ENCODE data around the gene SCAI.

Gene SCAI

DNA sequence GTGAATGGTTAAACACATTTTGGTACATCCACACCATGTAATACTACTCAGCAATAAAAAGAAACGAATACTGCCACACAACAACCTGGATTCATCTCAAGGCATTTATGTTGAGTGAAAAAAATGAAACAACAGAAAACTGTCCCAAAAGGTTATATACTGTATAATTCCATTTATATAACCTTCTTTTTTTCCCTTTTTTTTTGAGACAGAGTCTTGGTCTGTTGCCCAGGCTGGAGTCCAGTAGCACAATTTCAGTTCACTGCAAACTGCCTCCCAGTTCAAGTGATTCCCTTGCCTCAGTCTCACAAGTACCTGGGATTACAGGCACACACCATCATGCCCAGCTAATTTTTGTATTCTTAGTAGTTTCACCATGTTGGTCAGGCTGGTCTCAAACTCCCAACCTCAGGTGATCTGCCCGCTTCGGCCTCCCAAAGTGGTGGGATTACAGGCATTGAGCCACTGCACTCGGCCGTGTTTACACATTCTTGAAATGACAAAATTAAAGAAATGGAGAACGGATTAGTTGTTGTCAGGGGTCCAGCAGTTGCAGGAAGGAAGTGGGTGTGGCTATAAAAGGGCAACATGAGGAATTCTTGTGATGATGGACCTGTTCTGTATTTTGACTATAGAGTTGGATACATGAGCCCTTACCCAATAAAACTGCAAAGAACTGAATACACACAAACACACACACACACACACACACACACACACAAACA is 28.9 kb upstream of the SCAI start:
- TF ChIP-seq NFIC (IDR thresholded peaks at IDR 0.05), result no peak

DNA sequence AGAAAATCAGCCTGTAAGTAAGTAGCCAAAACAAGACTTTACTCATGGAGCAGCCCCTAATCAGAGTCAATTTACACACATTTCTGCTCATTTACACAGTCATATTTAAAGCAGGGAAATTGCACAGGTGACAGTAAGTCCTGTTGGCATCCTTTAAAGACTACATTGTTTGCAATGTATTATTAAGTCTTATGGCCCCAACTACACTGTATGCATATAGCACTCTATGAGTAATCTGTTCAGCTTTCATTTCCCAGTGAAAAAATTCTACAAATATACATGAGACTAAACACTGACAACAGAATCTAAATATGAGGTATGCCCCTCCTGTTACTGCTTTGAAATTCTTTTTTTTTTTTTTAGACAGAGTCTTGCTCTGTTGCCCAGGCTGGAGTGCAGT is 26.6 kb upstream of the SCAI start:
- TF ChIP-seq EGR1 (IDR thresholded peaks at IDR 0.05), result no peak
- TF ChIP-seq TEAD4 (IDR thresholded peaks at IDR 0.05), result no peak
- no peak for TF ChIP-seq RAD21 (IDR thresholded peaks at IDR 0.05; ENCODE audit: low read depth)
- TF ChIP-seq YY1 (IDR thresholded peaks at IDR 0.05; ENCODE audit: low read depth), result no peak
- TF ChIP-seq NFIC (IDR thresholded peaks at IDR 0.05), result no peak
- TF ChIP-seq TCF12 (IDR thresholded peaks at IDR 0.05; ENCODE audit: low read depth), result no peak
- no peak for TF ChIP-seq FOXM1 (IDR thresholded peaks at IDR 0.05; ENCODE audit: borderline replicate concordance, low read depth)
- TF ChIP-seq EP300 (IDR thresholded peaks at IDR 0.05; ENCODE audit: borderline replicate concordance), result no peak
- no peak for TF ChIP-seq CEBPB (IDR thresholded peaks at IDR 0.05)

DNA sequence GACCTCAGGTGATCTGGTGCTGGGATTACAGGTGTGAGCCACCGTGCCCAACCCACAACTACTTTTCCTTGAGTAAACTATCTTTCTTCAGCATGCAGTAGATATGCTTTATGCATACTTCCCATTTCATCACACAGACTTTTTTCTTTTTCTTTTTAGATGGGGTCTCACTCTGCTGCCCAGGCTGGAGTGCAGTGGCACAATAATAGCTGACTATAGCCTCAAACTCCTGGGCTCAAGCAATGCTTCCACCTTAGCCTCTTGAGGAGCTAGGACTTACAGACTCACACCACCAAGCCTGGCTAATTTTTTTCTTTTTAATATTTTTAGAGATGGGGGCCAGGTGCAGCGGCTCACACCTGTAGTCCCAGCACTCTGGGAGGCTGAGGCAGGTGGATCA is 23.4 kb upstream of the SCAI start:
- TF ChIP-seq TCF12 (IDR thresholded peaks at IDR 0.05; ENCODE audit: low read depth), result no peak

DNA sequence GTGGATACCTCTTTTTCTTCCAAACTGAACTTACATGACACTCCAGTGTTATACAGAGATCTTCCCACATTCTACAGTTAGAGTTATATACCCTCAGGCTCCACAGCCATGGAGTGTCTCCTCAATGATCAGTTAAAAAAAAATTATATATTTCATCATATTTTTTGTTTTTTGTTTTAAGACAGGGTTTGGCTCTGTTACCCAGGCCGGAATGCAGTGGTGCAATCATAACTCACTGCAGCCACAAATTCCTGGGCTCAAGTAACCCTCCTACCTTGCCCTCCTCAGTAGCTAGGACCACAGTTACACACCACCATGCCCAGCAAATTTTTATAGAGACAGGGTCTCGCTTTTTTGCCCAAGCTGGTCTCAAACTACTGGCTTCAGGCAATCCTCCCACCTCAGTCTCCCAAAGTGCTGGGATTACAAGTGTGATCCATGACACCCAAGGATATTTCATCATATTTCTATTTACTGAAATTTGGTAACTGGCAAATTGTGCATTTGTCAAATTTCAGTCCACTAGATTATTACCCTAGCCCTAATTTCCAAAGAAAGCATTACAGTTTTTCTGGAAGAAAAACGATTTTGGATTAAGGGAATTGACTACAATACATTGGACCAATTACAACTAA is 18.1 kb upstream of the SCAI start:
- no peak for TF ChIP-seq TEAD4 (IDR thresholded peaks at IDR 0.05)
- TF ChIP-seq FOXM1 (IDR thresholded peaks at IDR 0.05; ENCODE audit: borderline replicate concordance, low read depth), result no peak
- TF ChIP-seq YY1 (IDR thresholded peaks at IDR 0.05; ENCODE audit: low read depth), result no peak
- no peak for TF ChIP-seq TCF12 (IDR thresholded peaks at IDR 0.05; ENCODE audit: low read depth)
- TF ChIP-seq EGR1 (IDR thresholded peaks at IDR 0.05), result no peak
- TF ChIP-seq TAF1 (IDR thresholded peaks at IDR 0.05; ENCODE audit: low read depth), result no peak
- no peak for TF ChIP-seq RAD21 (IDR thresholded peaks at IDR 0.05; ENCODE audit: low read depth)
- TF ChIP-seq NFIC (IDR thresholded peaks at IDR 0.05), result no peak
- no peak for TF ChIP-seq CREB1 (IDR thresholded peaks at IDR 0.05; ENCODE audit: low read depth)
- no peak for TF ChIP-seq ZBTB7A (IDR thresholded peaks at IDR 0.05; ENCODE audit: low read depth)
- TF ChIP-seq, protein P1, sequence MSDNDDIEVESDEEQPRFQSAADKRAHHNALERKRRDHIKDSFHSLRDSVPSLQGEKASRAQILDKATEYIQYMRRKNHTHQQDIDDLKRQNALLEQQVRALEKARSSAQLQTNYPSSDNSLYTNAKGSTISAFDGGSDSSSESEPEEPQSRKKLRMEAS (IDR thresholded peaks at IDR 0.05), result no peak
- no peak for TF ChIP-seq CEBPB (IDR thresholded peaks at IDR 0.05)
- TF ChIP-seq EP300 (IDR thresholded peaks at IDR 0.05; ENCODE audit: borderline replicate concordance), result no peak
- TF ChIP-seq, protein P2, sequence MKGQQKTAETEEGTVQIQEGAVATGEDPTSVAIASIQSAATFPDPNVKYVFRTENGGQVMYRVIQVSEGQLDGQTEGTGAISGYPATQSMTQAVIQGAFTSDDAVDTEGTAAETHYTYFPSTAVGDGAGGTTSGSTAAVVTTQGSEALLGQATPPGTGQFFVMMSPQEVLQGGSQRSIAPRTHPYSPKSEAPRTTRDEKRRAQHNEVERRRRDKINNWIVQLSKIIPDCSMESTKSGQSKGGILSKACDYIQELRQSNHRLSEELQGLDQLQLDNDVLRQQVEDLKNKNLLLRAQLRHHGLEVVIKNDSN (IDR thresholded peaks at IDR 0.05), result no peak
- TF ChIP-seq, protein P3, sequence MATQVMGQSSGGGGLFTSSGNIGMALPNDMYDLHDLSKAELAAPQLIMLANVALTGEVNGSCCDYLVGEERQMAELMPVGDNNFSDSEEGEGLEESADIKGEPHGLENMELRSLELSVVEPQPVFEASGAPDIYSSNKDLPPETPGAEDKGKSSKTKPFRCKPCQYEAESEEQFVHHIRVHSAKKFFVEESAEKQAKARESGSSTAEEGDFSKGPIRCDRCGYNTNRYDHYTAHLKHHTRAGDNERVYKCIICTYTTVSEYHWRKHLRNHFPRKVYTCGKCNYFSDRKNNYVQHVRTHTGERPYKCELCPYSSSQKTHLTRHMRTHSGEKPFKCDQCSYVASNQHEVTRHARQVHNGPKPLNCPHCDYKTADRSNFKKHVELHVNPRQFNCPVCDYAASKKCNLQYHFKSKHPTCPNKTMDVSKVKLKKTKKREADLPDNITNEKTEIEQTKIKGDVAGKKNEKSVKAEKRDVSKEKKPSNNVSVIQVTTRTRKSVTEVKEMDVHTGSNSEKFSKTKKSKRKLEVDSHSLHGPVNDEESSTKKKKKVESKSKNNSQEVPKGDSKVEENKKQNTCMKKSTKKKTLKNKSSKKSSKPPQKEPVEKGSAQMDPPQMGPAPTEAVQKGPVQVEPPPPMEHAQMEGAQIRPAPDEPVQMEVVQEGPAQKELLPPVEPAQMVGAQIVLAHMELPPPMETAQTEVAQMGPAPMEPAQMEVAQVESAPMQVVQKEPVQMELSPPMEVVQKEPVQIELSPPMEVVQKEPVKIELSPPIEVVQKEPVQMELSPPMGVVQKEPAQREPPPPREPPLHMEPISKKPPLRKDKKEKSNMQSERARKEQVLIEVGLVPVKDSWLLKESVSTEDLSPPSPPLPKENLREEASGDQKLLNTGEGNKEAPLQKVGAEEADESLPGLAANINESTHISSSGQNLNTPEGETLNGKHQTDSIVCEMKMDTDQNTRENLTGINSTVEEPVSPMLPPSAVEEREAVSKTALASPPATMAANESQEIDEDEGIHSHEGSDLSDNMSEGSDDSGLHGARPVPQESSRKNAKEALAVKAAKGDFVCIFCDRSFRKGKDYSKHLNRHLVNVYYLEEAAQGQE (IDR thresholded peaks at IDR 0.05; ENCODE audit: low read depth), result no peak

DNA sequence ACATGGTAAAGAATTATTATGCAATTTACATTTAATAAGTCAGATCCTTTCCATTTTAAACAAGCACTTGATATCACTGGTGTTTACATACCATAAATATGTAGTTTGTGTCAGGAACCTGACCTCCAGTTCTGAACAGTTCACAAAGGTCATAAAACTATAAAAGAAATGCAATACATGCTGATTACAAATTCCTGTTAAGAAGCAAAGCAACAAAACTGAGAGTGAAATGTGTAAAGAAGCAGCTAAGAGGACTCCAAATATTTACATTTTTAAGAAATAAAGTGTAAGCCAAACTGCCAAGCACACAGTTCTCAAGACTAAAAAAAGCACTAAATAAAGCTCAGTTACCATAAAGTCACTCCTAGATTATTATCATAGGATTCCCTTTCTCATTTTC is 17.4 kb upstream of the SCAI start:
- no peak for TF ChIP-seq YY1 (IDR thresholded peaks at IDR 0.05; ENCODE audit: low read depth)
- no peak for TF ChIP-seq CEBPB (IDR thresholded peaks at IDR 0.05)
- no peak for TF ChIP-seq NFIC (IDR thresholded peaks at IDR 0.05)

DNA sequence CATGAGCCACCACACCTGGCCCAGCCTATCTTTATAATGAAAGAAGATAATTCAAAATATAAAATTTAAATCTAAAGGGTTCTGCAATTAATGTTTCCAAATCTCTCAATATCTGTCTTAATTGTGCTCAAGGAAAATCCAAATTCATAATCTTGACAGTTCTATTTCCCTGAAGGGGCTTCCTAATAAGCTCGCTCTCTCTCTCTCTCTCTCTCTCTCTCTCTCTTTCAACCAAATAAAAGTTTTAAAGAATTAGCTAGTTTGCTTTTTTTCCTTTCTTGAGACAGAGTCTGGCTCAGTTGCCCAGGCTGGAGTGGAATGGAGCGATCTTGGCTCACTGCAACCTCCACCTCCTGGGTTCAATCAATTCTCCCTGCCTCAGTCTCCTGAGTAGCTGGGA is 13.2 kb upstream of the SCAI start:
- no peak for TF ChIP-seq EP300 (IDR thresholded peaks at IDR 0.05; ENCODE audit: borderline replicate concordance)
- TF ChIP-seq NFIC (IDR thresholded peaks at IDR 0.05), result no peak
- TF ChIP-seq, protein P3 (IDR thresholded peaks at IDR 0.05; ENCODE audit: low read depth), result no peak
- TF ChIP-seq RAD21 (IDR thresholded peaks at IDR 0.05; ENCODE audit: low read depth), result no peak
- TF ChIP-seq, protein P1 (IDR thresholded peaks at IDR 0.05), result no peak
- TF ChIP-seq, protein P2 (IDR thresholded peaks at IDR 0.05), result no peak
- no peak for TF ChIP-seq TAF1 (IDR thresholded peaks at IDR 0.05; ENCODE audit: low read depth)
- TF ChIP-seq YY1 (IDR thresholded peaks at IDR 0.05; ENCODE audit: low read depth), result no peak
- no peak for TF ChIP-seq EGR1 (IDR thresholded peaks at IDR 0.05)
- no peak for TF ChIP-seq FOXM1 (IDR thresholded peaks at IDR 0.05; ENCODE audit: borderline replicate concordance, low read depth)
- no peak for TF ChIP-seq TEAD4 (IDR thresholded peaks at IDR 0.05)
- no peak for TF ChIP-seq TCF12 (IDR thresholded peaks at IDR 0.05; ENCODE audit: low read depth)
- no peak for TF ChIP-seq ZBTB7A (IDR thresholded peaks at IDR 0.05; ENCODE audit: low read depth)
- TF ChIP-seq CREB1 (IDR thresholded peaks at IDR 0.05; ENCODE audit: low read depth), result no peak
- no peak for TF ChIP-seq CEBPB (IDR thresholded peaks at IDR 0.05)

Measured in Ishikawa (cell line).